ENCODE measurements around the gene HSFX3. TPM values are rescaled to one million over a fixed set of nuclear protein-coding genes. Genes with fewer than 3 reads are reported as not detected.
"Not testable (repeated sequence)": the region's sequence is repeated elsewhere in the genome, so short reads cannot be mapped to it uniquely, and the experiment has no call there.

HSFX3 gene
- total and polyA plus RNA-seq, 2 donors (not counting 1 experiment from before 2014, with no cell fraction given) = not detected

DNA sequence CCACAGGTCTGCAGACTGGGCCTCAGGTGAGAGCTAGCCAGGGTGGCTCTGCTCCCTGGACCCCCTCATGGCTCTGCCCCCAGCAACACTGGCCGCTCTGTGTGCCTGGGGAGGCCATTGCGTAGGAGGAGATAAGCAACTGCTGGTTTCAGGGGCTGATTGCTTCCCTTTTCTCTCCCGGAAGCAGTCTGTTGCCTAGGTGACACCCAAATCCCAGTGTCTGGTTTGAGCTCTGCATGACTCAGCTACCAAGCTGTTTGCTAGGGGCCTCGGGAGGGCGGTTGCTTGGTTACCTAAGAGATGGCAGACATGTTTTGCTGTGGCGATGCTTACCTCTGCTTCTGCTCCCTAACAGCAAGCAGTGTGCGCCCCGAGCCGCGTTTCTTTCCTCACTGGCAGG lies 24.3 kb downstream of the HSFX3 start:
- peak overlapping the region; percentile 37 for H3K4me3 Mint-ChIP-seq
- H3K9ac ChIP-seq (ENCODE audit: low read length); CTCF ChIA-PET; H3K27me3 ChIP-seq (replicated peaks in 1 of 4; ENCODE audit: control extremely low read depth in 1 of 4, control insufficient read depth in 3 of 4, insufficient read depth in 4 of 4, low read length in 3 of 4); H3K9me3 ChIP-seq (ENCODE audit: control extremely low read depth in 1 of 3, control insufficient read depth in 2 of 3, insufficient read depth in 1 of 3, low read length in 2 of 3); H3K9me3 Mint-ChIP-seq (ENCODE audit: insufficient read depth); H4K20me1 ChIP-seq (ENCODE audit: control insufficient read depth, insufficient read depth, low read length, poor library complexity, severe bottlenecking); H2AFZ ChIP-seq (ENCODE audit: insufficient read depth, low read depth, low read length, poor library complexity, severe bottlenecking); H3K4me1 Mint-ChIP-seq; H3K27me3 Mint-ChIP-seq; H3K4me2 ChIP-seq (replicated peaks; ENCODE audit: low read depth, low read length, poor library complexity, severe bottlenecking); POLR2A ChIA-PET; H3K79me2 ChIP-seq (ENCODE audit: control insufficient read depth, insufficient read depth, low read length); H3K36me3 ChIP-seq (replicated peaks in 1 of 2; ENCODE audit: control extremely low read depth in 1 of 2, control insufficient read depth in 1 of 2, extremely low read depth in 1 of 2, insufficient read depth in 2 of 2, low read length in 1 of 2): not testable (repeated sequence)
- intact Hi-C loops (cut with micrococcal nuclease) = loop anchor here (2.0 kb wide), 1 partner anchor 21 kb away; the partner anchor contains the start of gene IDS
- ATAC-seq (ENCODE audit: low read depth) (peak; percentile 80), DNase-seq (peak; percentile 66)
- peaks cover 4 to 10% of the 10 kb centered on the region in 2 donors for H3K4me1 ChIP-seq (ENCODE audit: control insufficient read depth in 2 of 2, insufficient read depth in 2 of 2, low read length in 2 of 2)
- H3K27ac Mint-ChIP-seq = peak overlapping the region; percentile 87
- WGBS (ENCODE audit: insufficient coverage) = 0% methylated on average over 1 of the region's 10 CpGs
- H3K4me3 ChIP-seq (ENCODE audit: control extremely low read depth in 1 of 5, extremely low read depth in 1 of 5, insufficient read depth in 1 of 5, low read depth in 2 of 5, low read length in 4 of 5) = peak overlapping the region in 1 of 5 experiments; percentile 19
- H3K27ac ChIP-seq (ENCODE audit: low read length in 2 of 2) = peak overlapping the region; percentile 44 to 83

GRCh38 chrX:149522916-149523315 lies 26.8 kb downstream of the HSFX3 start:
- Histone ChIP-seq H3K4me1 (ENCODE audit: control insufficient read depth in 2 of 2, insufficient read depth in 2 of 2, low read length in 2 of 2) (peaks cover 4 to 10% of the 10 kb centered on the region in 2 donors), H3K36me3 (replicated peaks in 1 of 2; ENCODE audit: control extremely low read depth in 1 of 2, control insufficient read depth in 1 of 2, extremely low read depth in 1 of 2, insufficient read depth in 2 of 2, low read length in 1 of 2) (no peaks in the 10 kb centered on the region), H4K20me1 (ENCODE audit: control insufficient read depth, insufficient read depth, low read length, poor library complexity, severe bottlenecking) (no peaks in the 10 kb centered on the region), H3K27ac (ENCODE audit: low read length in 2 of 2) (no peak overlapping the region), H3K79me2 (ENCODE audit: control insufficient read depth, insufficient read depth, low read length) (no peaks in the 10 kb centered on the region), H3K4me3 (ENCODE audit: control extremely low read depth in 1 of 5, extremely low read depth in 1 of 5, insufficient read depth in 1 of 5, low read depth in 2 of 5, low read length in 4 of 5) (no peak overlapping the region), H3K27me3 (replicated peaks in 1 of 4; ENCODE audit: control extremely low read depth in 1 of 4, control insufficient read depth in 3 of 4, insufficient read depth in 4 of 4, low read length in 3 of 4) (no peaks in the 10 kb centered on the region), H3K9me3 (ENCODE audit: control extremely low read depth in 1 of 3, control insufficient read depth in 2 of 3, insufficient read depth in 1 of 3, low read length in 2 of 3) (no peaks in the 10 kb centered on the region), H2AFZ (ENCODE audit: insufficient read depth, low read depth, low read length, poor library complexity, severe bottlenecking) (no peak overlapping the region), H3K4me2 (replicated peaks; ENCODE audit: low read depth, low read length, poor library complexity, severe bottlenecking) (no peak overlapping the region), H3K9ac (ENCODE audit: low read length) (no peak overlapping the region)
- Mint-ChIP-seq H3K4me1 (peaks cover 7% of the 10 kb centered on the region), H3K27ac (no peak overlapping the region), H3K9me3 (ENCODE audit: insufficient read depth) (no peaks in the 10 kb centered on the region), H3K4me3 (no peak overlapping the region), H3K27me3 (peaks cover 3% of the 10 kb centered on the region)
- ChIA-PET POLR2A (no interaction called here), CTCF (interaction anchor here (3.0 kb wide), 1 partner anchor 11 kb away, joined by 22 read pairs; no protein-coding TSS in a partner anchor)
- WGBS (ENCODE audit: insufficient coverage) = no CpG with 5 or more reads among the region's 2 CpGs
- DNase-seq (no peak), ATAC-seq (ENCODE audit: low read depth) (no peak)
- TF ChIP-seq, protein P1, sequence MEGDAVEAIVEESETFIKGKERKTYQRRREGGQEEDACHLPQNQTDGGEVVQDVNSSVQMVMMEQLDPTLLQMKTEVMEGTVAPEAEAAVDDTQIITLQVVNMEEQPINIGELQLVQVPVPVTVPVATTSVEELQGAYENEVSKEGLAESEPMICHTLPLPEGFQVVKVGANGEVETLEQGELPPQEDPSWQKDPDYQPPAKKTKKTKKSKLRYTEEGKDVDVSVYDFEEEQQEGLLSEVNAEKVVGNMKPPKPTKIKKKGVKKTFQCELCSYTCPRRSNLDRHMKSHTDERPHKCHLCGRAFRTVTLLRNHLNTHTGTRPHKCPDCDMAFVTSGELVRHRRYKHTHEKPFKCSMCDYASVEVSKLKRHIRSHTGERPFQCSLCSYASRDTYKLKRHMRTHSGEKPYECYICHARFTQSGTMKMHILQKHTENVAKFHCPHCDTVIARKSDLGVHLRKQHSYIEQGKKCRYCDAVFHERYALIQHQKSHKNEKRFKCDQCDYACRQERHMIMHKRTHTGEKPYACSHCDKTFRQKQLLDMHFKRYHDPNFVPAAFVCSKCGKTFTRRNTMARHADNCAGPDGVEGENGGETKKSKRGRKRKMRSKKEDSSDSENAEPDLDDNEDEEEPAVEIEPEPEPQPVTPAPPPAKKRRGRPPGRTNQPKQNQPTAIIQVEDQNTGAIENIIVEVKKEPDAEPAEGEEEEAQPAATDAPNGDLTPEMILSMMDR (IDR thresholded peaks at IDR 0.05) = no peak
- no peak for TF ChIP-seq EZH2 (IDR thresholded peaks at IDR 0.05; ENCODE audit: borderline replicate concordance, insufficient read depth, low read depth, low read length, poor library complexity, severe bottlenecking)
- intact Hi-C loops (cut with micrococcal nuclease) = no loop called here
